CMK (cell line): ENCODE data around the gene NOTCH3.

ENCODE experiments used
- DNase-seq: peaks from one replicate; pipeline ENCODE4 v3.0.0-alpha.2; 2010; ENCODE audit warnings: low read depth

NOTCH3 gene

GRCh38 chr19:15122331-15123030, 78.3 kb downstream of the NOTCH3 start:
- no peak for DNase-seq

GRCh38 chr19:15120135-15121026, 80.4 kb downstream of the NOTCH3 start:
- DNase-seq, result no peak

- DNase-seq, result no peak
Observed at GRCh38 chr19:15118789-15119494, 81.9 kb downstream of the NOTCH3 start.

GRCh38 chr19:15118248-15118647, 82.5 kb downstream of the NOTCH3 start:
- no peak for DNase-seq

- DNase-seq, result no peak
Observed at GRCh38 chr19:15116856-15117255, 83.9 kb downstream of the NOTCH3 start.

GRCh38 chr19:15115762-15116615, 84.8 kb downstream of the NOTCH3 start:
- DNase-seq, result no peak

- no peak for DNase-seq
Observed at GRCh38 chr19:15115080-15115479, 85.7 kb downstream of the NOTCH3 start.

- no peak for DNase-seq
Observed at GRCh38 chr19:15114153-15114540, 86.6 kb downstream of the NOTCH3 start.

- DNase-seq, result no peak
Observed at GRCh38 chr19:15113245-15114152, 87.3 kb downstream of the NOTCH3 start.

- DNase-seq, result no peak
Observed at GRCh38 chr19:15112385-15112784, 88.4 kb downstream of the NOTCH3 start.

- no peak for DNase-seq
Observed at GRCh38 chr19:15111758-15112157, 89.0 kb downstream of the NOTCH3 start.

GRCh38 chr19:15110418-15110815, 90.4 kb downstream of the NOTCH3 start:
- DNase-seq, result no peak

GRCh38 chr19:15109768-15110417, 90.9 kb downstream of the NOTCH3 start:
- DNase-seq, result no peak
